H1 (cell line): ENCODE data around the gene PRPF18. TPM values are rescaled to one million over a fixed set of nuclear protein-coding genes. Genes with fewer than 3 reads are reported as not detected.

Experiments used
- CTCF ChIA-PET: fragments of 300-600 bp; sonication (Branson Sonifier 250); formaldehyde crosslinking; loops from one replicate; lab custom pipeline; 2021; ENCODE audit not compliant: partially characterized antibody; lab: Charles Lee
- POLR2A ChIA-PET: fragments of 300-600 bp; sonication (Branson Sonifier 250); formaldehyde crosslinking; loops from one replicate; lab custom pipeline; 2021; ENCODE audit warnings: inconsistent platforms; ENCODE audit not compliant: partially characterized antibody; lab: Charles Lee
- DNase-seq, 2 experiments: peaks; one replicate each; pipeline versions ENCODE4 v3.0.0 to v3.0.0-alpha.2; 2010 to 2022; ENCODE audit warnings: low spot score in 2 of 2, low read depth in 1 of 2, mixed read lengths in 1 of 2
- FAIRE-seq: peaks from 2 replicates; lab custom pipeline; 2011; peaks lifted over from hg19 to GRCh38; lab: Jason Lieb, UNC
- H2AFZ ChIP-seq: 2 replicates; pipeline ENCODE4 v1.8.1; 2012; ENCODE audit warnings: low read length, inconsistent platforms
- H2AK5ac ChIP-seq: 2 replicates; pipeline ENCODE4 v1.6.1; 2013; ENCODE audit warnings: low read depth, low read length
- H2BK120ac ChIP-seq: replicated peaks from 2 replicates; pipeline ENCODE3; 2013; ENCODE audit warnings: low read depth, low read length, inconsistent platforms
- H2BK12ac ChIP-seq: 2 replicates; pipeline ENCODE4 v1.6.1; 2013; ENCODE audit warnings: low read depth, low read length
- H2BK15ac ChIP-seq: 2 replicates; pipeline ENCODE4 v1.6.1; 2013; ENCODE audit warnings: low read length
- H2BK20ac ChIP-seq: 2 replicates; pipeline ENCODE4 v1.6.1; 2013; ENCODE audit warnings: low read length
- H2BK5ac ChIP-seq: 2 replicates; pipeline ENCODE4 v1.6.1; 2013; ENCODE audit warnings: low read depth, low read length
- H3K14ac ChIP-seq: 2 replicates; pipeline ENCODE4 v1.6.1; 2013; ENCODE audit warnings: inconsistent platforms; ENCODE audit not compliant: insufficient read length
- H3K18ac ChIP-seq: 2 replicates; pipeline ENCODE4 v1.6.1; 2013; ENCODE audit warnings: low read length; ENCODE audit errors: extremely low read depth
- H3K23ac ChIP-seq: 2 replicates; pipeline ENCODE4 v1.6.1; 2013; ENCODE audit warnings: inconsistent platforms; ENCODE audit not compliant: insufficient read length
- H3K23me2 ChIP-seq: 2 replicates; pipeline ENCODE4 v1.6.1; 2013; ENCODE audit warnings: low read depth, low read length
- H3K27ac ChIP-seq: 2 replicates; pipeline ENCODE4 v1.6.1; 2011; ENCODE audit warnings: low read depth, low read length, inconsistent platforms
- H3K27me3 ChIP-seq, 4 experiments: replicated peaks in 1 of 4; 1 replicate in 1 of 4; 2 replicates in 3 of 4; pipeline versions ENCODE4 v1.6.1 to v1.8.1; 2011 to 2013; ENCODE audit warnings: low read length in 3 of 4, mild to moderate bottlenecking in 3 of 4, inconsistent platforms in 2 of 4, mixed read lengths in 2 of 4, moderate library complexity in 1 of 4; ENCODE audit not compliant: control insufficient read depth in 3 of 4, insufficient read depth in 3 of 4; ENCODE audit errors: extremely low read depth in 1 of 4
- H3K36me3 ChIP-seq, 4 experiments: 2 replicates each; pipeline versions ENCODE4 v1.6.1 to v1.8.1; 2011 to 2013; ENCODE audit warnings: mild to moderate bottlenecking in 4 of 4, low read length in 3 of 4, moderate library complexity in 2 of 4, control low read depth in 1 of 4, inconsistent platforms in 1 of 4; ENCODE audit not compliant: insufficient read depth in 4 of 4, control insufficient read depth in 2 of 4
- H3K4ac ChIP-seq: replicated peaks from 2 replicates; pipeline ENCODE3; 2013; ENCODE audit warnings: low read length, low read depth, mixed read lengths, inconsistent platforms; ENCODE audit not compliant: insufficient read length
- H3K4me1 ChIP-seq, 4 experiments: replicated peaks in 1 of 4; 1 replicate in 1 of 4; 2 replicates in 3 of 4; pipeline versions ENCODE4 v1.6.1 to v1.8.1; 2011 to 2013; ENCODE audit warnings: low read length in 3 of 4, inconsistent platforms in 2 of 4, mixed read lengths in 1 of 4; ENCODE audit not compliant: insufficient read depth in 4 of 4, control insufficient read depth in 3 of 4
- H3K4me2 ChIP-seq, 2 experiments: 2 replicates each; pipeline versions ENCODE4 v1.6.1 to v1.8.1; 2011 to 2013; ENCODE audit warnings: low read depth in 2 of 2, low read length in 2 of 2, control low read depth in 1 of 2, inconsistent platforms in 1 of 2, mild to moderate bottlenecking in 1 of 2; ENCODE audit not compliant: insufficient read depth in 1 of 2
- H3K4me3 ChIP-seq, 4 experiments: fragments of 200-600, 300-600 bp in 1 of 4; sonication (generic), shearing (Covaris generic), sonication (Bioruptor Twin) in 1 of 4; 2 replicates each; pipeline versions ENCODE4 v1.5.1 to v1.8.1; 2011 to 2016; ENCODE audit warnings: low read length in 4 of 4, low read depth in 3 of 4, control low read depth in 2 of 4, inconsistent platforms in 2 of 4, mild to moderate bottlenecking in 2 of 4, mixed read lengths in 1 of 4, moderate library complexity in 1 of 4; ENCODE audit not compliant: insufficient read depth in 2 of 4; ENCODE audit errors: extremely low read depth in 1 of 4
- H3K56ac ChIP-seq: replicated peaks from 2 replicates; pipeline ENCODE3; 2013; ENCODE audit warnings: low read depth, mild to moderate bottlenecking, mixed read lengths, low read length, inconsistent platforms; ENCODE audit not compliant: insufficient read length
- H3K79me1 ChIP-seq: 2 replicates; pipeline ENCODE4 v1.6.1; 2013; ENCODE audit warnings: low read depth, low read length, control low read depth
- H3K79me2 ChIP-seq, 2 experiments: 2 replicates each; pipeline versions ENCODE4 v1.6.1 to v1.8.1; 2012 to 2013; ENCODE audit warnings: low read length in 2 of 2, mild to moderate bottlenecking in 2 of 2, inconsistent platforms in 1 of 2; ENCODE audit not compliant: insufficient read depth in 2 of 2, control insufficient read depth in 1 of 2
- H3K9ac ChIP-seq, 4 experiments: replicated peaks in 1 of 4; 1 replicate in 1 of 4; 2 replicates in 3 of 4; pipeline versions ENCODE4 v1.6.1 to v1.8.1; 2011 to 2013; ENCODE audit warnings: low read depth in 3 of 4, low read length in 3 of 4, control low read depth in 2 of 4, mild to moderate bottlenecking in 2 of 4, moderate library complexity in 2 of 4, inconsistent platforms in 1 of 4; ENCODE audit errors: extremely low read depth in 1 of 4
- H3K9me3 ChIP-seq, 2 experiments: 2 replicates each; pipeline versions ENCODE4 v1.6.1 to v1.8.1; 2012 to 2013; ENCODE audit warnings: mild to moderate bottlenecking in 2 of 2, moderate library complexity in 2 of 2, control low read depth in 1 of 2, inconsistent platforms in 1 of 2, low read depth in 1 of 2, low read length in 1 of 2, mixed read lengths in 1 of 2; ENCODE audit not compliant: insufficient read depth in 2 of 2
- H4K20me1 ChIP-seq, 2 experiments: replicated peaks in 1 of 2; 2 replicates each; pipeline versions ENCODE3 to v1.8.1; 2011 to 2013; ENCODE audit warnings: inconsistent platforms in 2 of 2, low read length in 2 of 2, mild to moderate bottlenecking in 1 of 2; ENCODE audit not compliant: insufficient read depth in 2 of 2, control insufficient read depth in 1 of 2
- H4K5ac ChIP-seq: 2 replicates; pipeline ENCODE4 v1.6.1; 2013; ENCODE audit warnings: low read length, low read depth, mixed read lengths, inconsistent platforms; ENCODE audit not compliant: insufficient read length
- H4K8ac ChIP-seq: 2 replicates; pipeline ENCODE4 v1.8.0; 2013; ENCODE audit warnings: mild to moderate bottlenecking, moderate library complexity, low read length, inconsistent platforms; ENCODE audit not compliant: insufficient read depth; ENCODE audit errors: extremely low read depth
- H4K91ac ChIP-seq: replicated peaks from 2 replicates; pipeline ENCODE3; 2013; ENCODE audit warnings: low read length, mixed read lengths, inconsistent platforms; ENCODE audit not compliant: insufficient read length
- ATF2 ChIP-seq: IDR thresholded peaks from 2 replicates; pipeline ENCODE4 v1.6.1; 2012; ENCODE audit warnings: low read length, inconsistent platforms
- BCL11A ChIP-seq, 2 experiments: IDR thresholded peaks; one replicate each; pipeline ENCODE4 v1.6.1; 2011; ENCODE audit warnings: low read depth in 2 of 2, low read length in 2 of 2, mild to moderate bottlenecking in 2 of 2
- CBX5 ChIP-seq: fragments of 300-800, 300-1000 bp; sonication (generic); IDR thresholded peaks from 2 replicates; pipeline ENCODE4 v1.7.1; 2016; ENCODE audit warnings: antibody characterized with exemption, low read length, low read depth
- CTBP2 ChIP-seq: IDR thresholded peaks from 2 replicates; pipeline ENCODE4 v1.7.0; 2011; ENCODE audit warnings: borderline replicate concordance, mild to moderate bottlenecking, moderate library complexity, mixed read lengths, low read length; ENCODE audit not compliant: insufficient read depth, insufficient read length
- EP300 ChIP-seq, 2 experiments: IDR thresholded peaks; 1 replicate in 1 of 2; 2 replicates in 1 of 2; pipeline ENCODE4 v1.6.1; 2011 to 2012; ENCODE audit warnings: low read depth in 2 of 2, low read length in 2 of 2, mild to moderate bottlenecking in 2 of 2, borderline replicate concordance in 1 of 2, inconsistent platforms in 1 of 2, moderate library complexity in 1 of 2
- GTF2F1 ChIP-seq: IDR thresholded peaks from 2 replicates; pipeline ENCODE4 v1.6.1; 2012; ENCODE audit warnings: low read depth, low read length, improper control_type of control experiment, borderline replicate concordance
- HDAC2 ChIP-seq, 2 experiments: fragments of 300-600 bp in 1 of 2; sonication (generic) in 1 of 2; IDR thresholded peaks; 2 replicates each; pipeline ENCODE4 v1.6.1; 2011 to 2012; ENCODE audit warnings: low read depth in 2 of 2, low read length in 2 of 2, mild to moderate bottlenecking in 2 of 2, moderate library complexity in 2 of 2, borderline replicate concordance in 1 of 2, inconsistent platforms in 1 of 2
- NRF1 ChIP-seq: IDR thresholded peaks from 2 replicates; pipeline ENCODE4 v1.6.1; 2011; ENCODE audit warnings: mild to moderate bottlenecking, low read depth, low read length, improper control_type of control experiment
- RFX5 ChIP-seq: IDR thresholded peaks from 2 replicates; pipeline ENCODE4 v1.6.1; 2011; ENCODE audit warnings: low read depth, low read length, improper control_type of control experiment, borderline replicate concordance
- RNF2 ChIP-seq: fragments of 200-900, 300-1000 bp; sonication (generic); IDR thresholded peaks from 2 replicates; pipeline ENCODE4 v1.7.1; 2016; ENCODE audit warnings: borderline replicate concordance, low read depth, mild to moderate bottlenecking, antibody characterized with exemption, low read length; ENCODE audit not compliant: poor library complexity, severe bottlenecking; ENCODE audit errors: missing control alignments
- RXRA ChIP-seq: IDR thresholded peaks from 2 replicates; pipeline ENCODE4 v1.6.1; 2011; ENCODE audit warnings: low read depth, mild to moderate bottlenecking, low read length, moderate library complexity; ENCODE audit not compliant: insufficient read depth
- WGBS, 2 experiments: shearing (Covaris generic) in 1 of 2; methylation state at CpG; one replicate each; pipeline versions ENCODE4 v1.1.6 to v1.1.7; 2013 to 2015; ENCODE audit warnings: low lambda C conversion rate in 2 of 2, mixed read lengths in 2 of 2, inconsistent platforms in 1 of 2, low coverage in 1 of 2, missing lambda C conversion rate in 1 of 2; ENCODE audit not compliant: insufficient replicate concordance in 2 of 2, insufficient coverage in 1 of 2, insufficient read length in 1 of 2; ENCODE audit errors: extremely low coverage in 1 of 2, missing lambda C conversion rate in 1 of 2; 5-methylcytosine and 5-hydroxymethylcytosine counted together
- polyA plus RNA-seq, 7 experiments: library from polyadenylated mRNA; depleted of rRNA in 3 of 7; stranded (reverse) in 5 of 7; unstranded in 2 of 7; fragments of >200 nt in 5 of 7; fragments of 200-250 nt in 2 of 7; gene quantifications; 1 replicate in 5 of 7; 2 replicates in 1 of 7; 4 replicates in 1 of 7; pipeline versions ENCODE4 v1.2.1 to v1.2.3, GENCODE V29; 2011 to 2013; ENCODE audit warnings: missing spikeins in 2 of 7, mixed read lengths in 2 of 7
- total RNA-seq: library from RNA; stranded (reverse); fragmentation: NEBNext Ultra II Directional; extraction: Animal tissue kit (Norgen Biotek cat#: 25700); gene quantifications from 2 replicates; pipeline ENCODE4 v1.2.1, GENCODE V29; 2021

Gene PRPF18
- total and polyA plus RNA-seq, 2 of the 8 experiments (the other 6 are each of a cell fraction or from before 2014, with no cell fraction given) = 3.8 to 12.6 TPM

GRCh38 chr10:13593535-13593934 is 6.8 kb downstream of the PRPF18 start:
- Histone ChIP-seq H3K56ac (no peak overlapping the region), H2AFZ (no peak overlapping the region), H3K14ac (no peak overlapping the region), H4K5ac (no peak overlapping the region), H3K23ac (no peak overlapping the region), H3K36me3 (no peaks in the 10 kb centered on the region), H4K20me1 (peaks cover 0 to 5% of the 10 kb centered on the region in 2 experiments), H3K79me2 (peaks cover 0 to 4% of the 10 kb centered on the region in 2 experiments; a peak in 1 of 4 replicates), H4K8ac (no peak overlapping the region), H3K18ac (no peak overlapping the region), H3K23me2 (peaks cover 1% of the 10 kb centered on the region; the same call in 1 of the 2 replicates), H3K4me2 (no peak overlapping the region), H3K4me1 (no peaks in the 10 kb centered on the region), H2BK5ac (no peak overlapping the region), H3K79me1 (peaks cover 2% of the 10 kb centered on the region; the same call in 1 of the 2 replicates), H3K27ac (no peak overlapping the region), H3K4me3 (no peak overlapping the region), H3K27me3 (no peaks in the 10 kb centered on the region), H2BK12ac (no peak overlapping the region), H3K9me3 (no peaks in the 10 kb centered on the region), H2BK20ac (no peak overlapping the region), H2BK120ac (no peak overlapping the region), H4K91ac (no peak overlapping the region), H3K4ac (no peak overlapping the region), H2BK15ac (no peak overlapping the region), H2AK5ac (no peak overlapping the region), H3K9ac (no peak overlapping the region)
- no peak for FAIRE-seq
- POLR2A ChIA-PET = no interaction called here
- CTCF ChIA-PET = no interaction called here
- no peak for DNase-seq
- 73 to 100% methylated on average over 1 to 2 of the region's 2 CpGs for WGBS, 2 experiments
- TF ChIP-seq RNF2 (no peak), NRF1 (no peak), GTF2F1 (no peak), RXRA (no peak), HDAC2 (IDR thresholded peaks at IDR 0.05; ENCODE audit: borderline replicate concordance in 1 of 2, low read depth in 2 of 2, low read length in 2 of 2) (no peak), CBX5 (no peak), RFX5 (no peak), EP300 (IDR thresholded peaks at IDR 0.05; ENCODE audit: borderline replicate concordance in 1 of 2, low read depth in 2 of 2, low read length in 2 of 2) (no peak), ATF2 (no peak), CTBP2 (no peak), BCL11A (IDR thresholded peaks at IDR 0.05; ENCODE audit: low read depth in 2 of 2, low read length in 2 of 2) (no peak)
